SK-N-SH (cell line): Measurements from ENCODE around the gene UHMK1. TPM values are rescaled to one million over a fixed set of nuclear protein-coding genes. Genes with fewer than 3 reads are reported as not detected.
"Not testable (repeated sequence)": the region's sequence is repeated elsewhere in the genome, so short reads cannot be mapped to it uniquely, and the experiment has no call there.

Source experiments
- CTCF ChIA-PET: fragments of 300-600, 350-600 bp; formaldehyde crosslinking; extraction: SDS; loops from one replicate; lab custom pipeline; 2021; lab: Yijun Ruan, JAX
- POLR2A ChIA-PET: fragments of 350-600 bp; sonication (Branson Sonifier 250); formaldehyde crosslinking; extraction: SDS; loops from one replicate; lab custom pipeline; 2020; ENCODE audit warnings: antibody characterized with exemption, inconsistent platforms; lab: Yijun Ruan, JAX
- DNase-seq: peaks from one replicate; pipeline ENCODE4 v3.0.0; 2012
- H2AFZ ChIP-seq: fragments of 200-600 bp; sonication (generic); 2 replicates; pipeline ENCODE4 v1.8.1; 2016; ENCODE audit warnings: antibody characterized with exemption, mild to moderate bottlenecking, low read depth
- H3F3A ChIP-seq: fragments of 200-600 bp; sonication (generic); replicated peaks from 2 replicates; pipeline ENCODE3; 2016; ENCODE audit warnings: antibody characterized with exemption, mild to moderate bottlenecking; ENCODE audit not compliant: insufficient read depth
- H3K27ac ChIP-seq, 2 experiments: fragments of 200-500 bp in 1 of 2; fragments of 200-600 bp in 1 of 2; sonication (Bioruptor generic) in 1 of 2; sonication (generic), shearing (Covaris generic) in 1 of 2; 2 replicates each; pipeline versions ENCODE4 v1.5.1 to v1.6.1; 2014 to 2016; ENCODE audit warnings: low read depth in 2 of 2, inconsistent platforms in 1 of 2, low read length in 1 of 2, mild to moderate bottlenecking in 1 of 2, mixed read lengths in 1 of 2
- H3K27me3 ChIP-seq: fragments of 200-600 bp; sonication (generic), shearing (Covaris generic); 2 replicates; pipeline ENCODE4 v1.6.1; 2016; ENCODE audit warnings: mixed run types; ENCODE audit not compliant: insufficient read depth
- H3K36me3 ChIP-seq, 2 experiments: fragments of 200-500 bp in 1 of 2; fragments of 200-600 bp in 1 of 2; sonication (Bioruptor generic) in 1 of 2; sonication (generic) in 1 of 2; replicated peaks in 1 of 2; 2 replicates each; pipeline versions ENCODE3 to v1.5.1; 2014 to 2016; ENCODE audit warnings: low read length in 1 of 2, mild to moderate bottlenecking in 1 of 2; ENCODE audit not compliant: insufficient read depth in 2 of 2, control insufficient read depth in 1 of 2
- H3K4me1 ChIP-seq, 2 experiments: fragments of 200-500 bp in 1 of 2; fragments of 200-600 bp in 1 of 2; sonication (Bioruptor generic) in 1 of 2; sonication (generic), shearing (Covaris generic) in 1 of 2; 2 replicates each; pipeline versions ENCODE4 v1.5.1 to v1.6.1; 2014 to 2016; ENCODE audit warnings: low read depth in 1 of 2, low read length in 1 of 2, mixed run types in 1 of 2; ENCODE audit not compliant: insufficient read depth in 2 of 2, control insufficient read depth in 1 of 2
- H3K4me2 ChIP-seq: fragments of 200-600 bp; sonication (generic), shearing (Covaris generic); 2 replicates; pipeline ENCODE4 v1.6.1; 2017; ENCODE audit warnings: mixed run types
- H3K4me3 ChIP-seq, 2 experiments: fragments of 200-500 bp in 1 of 2; fragments of 200-600 bp in 1 of 2; sonication (Bioruptor generic) in 1 of 2; sonication (generic), shearing (Covaris generic) in 1 of 2; 2 replicates each; pipeline versions ENCODE4 v1.5.1 to v1.8.1; 2014 to 2016; ENCODE audit warnings: low read depth in 2 of 2, inconsistent platforms in 1 of 2, low read length in 1 of 2, mild to moderate bottlenecking in 1 of 2, mixed read lengths in 1 of 2, moderate library complexity in 1 of 2
- H3K79me2 ChIP-seq: fragments of 200-600 bp; sonication (generic); 2 replicates; pipeline ENCODE4 v1.8.1; 2017; ENCODE audit warnings: mild to moderate bottlenecking; ENCODE audit not compliant: insufficient read depth
- H3K9ac ChIP-seq: fragments of 200-600 bp; sonication (generic); 2 replicates; pipeline ENCODE4 v1.6.1; 2017; ENCODE audit warnings: mixed run types
- H3K9me2 ChIP-seq: fragments of 200-600 bp; sonication (generic); 2 replicates; pipeline ENCODE4 v1.6.1; 2017; ENCODE audit warnings: mixed run types
- H3K9me3 ChIP-seq: fragments of 200-600 bp; sonication (generic); 2 replicates; pipeline ENCODE4 v1.6.1; 2017; ENCODE audit warnings: mixed run types, mild to moderate bottlenecking, moderate library complexity
- H4K20me1 ChIP-seq: fragments of 200-600 bp; sonication (generic); 2 replicates; pipeline ENCODE4 v1.6.1; 2017; ENCODE audit warnings: mild to moderate bottlenecking, mixed run types; ENCODE audit not compliant: insufficient read depth
- CTCF ChIP-seq: fragments of 200-600 bp; sonication (generic); IDR thresholded peaks from 2 replicates; pipeline ENCODE4 v1.6.1; 2017; ENCODE audit warnings: antibody characterized with exemption, mild to moderate bottlenecking, moderate library complexity
- EP300 ChIP-seq, 2 experiments: IDR thresholded peaks; 2 replicates each; pipeline versions ENCODE4 v1.4.0 to v1.6.1; 2012; ENCODE audit warnings: borderline replicate concordance in 1 of 2, low read depth in 1 of 2, low read length in 1 of 2
- FOXJ3 ChIP-seq: sonication (generic); formaldehyde crosslinking; IDR thresholded peaks from 2 replicates; pipeline ENCODE4 v1.5.1; 2020; ENCODE audit warnings: mild to moderate bottlenecking, missing genetic modification reagents
- GABPA ChIP-seq: IDR thresholded peaks from 2 replicates; pipeline ENCODE4 v1.4.0; 2012; ENCODE audit warnings: low read depth, mild to moderate bottlenecking
- JUND ChIP-seq: IDR thresholded peaks from 2 replicates; pipeline ENCODE4 v1.4.0; 2012
- MEF2A ChIP-seq: IDR thresholded peaks from 2 replicates; pipeline ENCODE4 v1.4.0; 2012; ENCODE audit warnings: low read depth, borderline replicate concordance
- MXI1 ChIP-seq: IDR thresholded peaks from 2 replicates; pipeline ENCODE4 v1.6.1; 2012; ENCODE audit warnings: mild to moderate bottlenecking, low read depth, low read length, improper control_type of control experiment
- NFIC ChIP-seq: IDR thresholded peaks from 2 replicates; pipeline ENCODE4 v1.4.0; 2012; ENCODE audit warnings: borderline replicate concordance
- POLR2AphosphoS5 ChIP-seq: IDR thresholded peaks from 2 replicates; pipeline ENCODE4 v1.6.1; 2012; ENCODE audit warnings: low read depth, low read length
- RAD21 ChIP-seq: IDR thresholded peaks from 2 replicates; pipeline ENCODE4 v1.6.1; 2012; ENCODE audit warnings: mild to moderate bottlenecking, low read length
- SIN3A ChIP-seq: IDR thresholded peaks from 2 replicates; pipeline ENCODE4 v1.6.1; 2012; ENCODE audit warnings: low read depth, mild to moderate bottlenecking, low read length, moderate library complexity, borderline replicate concordance
- TCF12 ChIP-seq: IDR thresholded peaks from 2 replicates; pipeline ENCODE4 v1.4.0; 2012
- USF1 ChIP-seq: IDR thresholded peaks from 2 replicates; pipeline ENCODE4 v1.4.0; 2012; ENCODE audit warnings: low read depth, borderline replicate concordance
- YY1 ChIP-seq: IDR thresholded peaks from 2 replicates; pipeline ENCODE4 v1.4.0; 2012; ENCODE audit warnings: low read depth, mild to moderate bottlenecking
- ZBTB33 ChIP-seq: IDR thresholded peaks from 2 replicates; pipeline ENCODE4 v1.4.0; 2012; ENCODE audit warnings: low read depth, borderline replicate concordance
- WGBS: methylation state at CpG from one replicate; pipeline ENCODE4 v1.1.6; 2017; ENCODE audit warnings: low lambda C conversion rate; 5-methylcytosine and 5-hydroxymethylcytosine counted together
- polyA plus RNA-seq, 3 experiments: library from polyadenylated mRNA; depleted of rRNA; stranded (reverse); fragments of >200 nt; gene quantifications; 2 replicates each; pipeline ENCODE4 v1.2.3, GENCODE V29; 2012

Gene UHMK1
- polyA plus RNA-seq, 1 of the 3 experiments (the other 2 are of a cell fraction) = 7.4 TPM

- CTCF ChIA-PET, H3K9me3 ChIP-seq, H3K4me3 ChIP-seq, H3K36me3 ChIP-seq, H3K79me2 ChIP-seq, POLR2A ChIA-PET, H3K9me2 ChIP-seq, DNase-seq, H3K27me3 ChIP-seq, H2AFZ ChIP-seq, H3K4me2 ChIP-seq, H3K4me1 ChIP-seq, H3F3A ChIP-seq, H3K27ac ChIP-seq, H4K20me1 ChIP-seq, H3K9ac ChIP-seq: not testable (repeated sequence)
- WGBS = 44% methylated on average over 2 of the region's 2 CpGs
Measured at GRCh38 chr1:162462425-162462824, 35.2 kb upstream of the UHMK1 start.

- Histone ChIP-seq H3F3A (no peaks in the 10 kb centered on the region), H2AFZ (no peak overlapping the region)
- TF ChIP-seq NFIC (no peak), CTCF (no peak), USF1 (no peak), GABPA (no peak), SIN3A (no peak), FOXJ3 (CRISPR knock-in tag) (no peak)
- TF ChIP-seq, all 33 proteins: peak for 0
- POLR2A ChIA-PET = no interaction called here
- H3K9me2 ChIP-seq = no peaks in the 10 kb centered on the region
- no peak overlapping the region for H3K27ac ChIP-seq
- H3K4me3 ChIP-seq = no peak overlapping the region
- 0% methylated on average over 1 of the region's 1 CpG for WGBS
- H3K4me2 ChIP-seq = no peak overlapping the region
- H3K9me3 ChIP-seq = no peaks in the 10 kb centered on the region
- CTCF ChIA-PET = no interaction called here
- H3K9ac ChIP-seq = no peak overlapping the region
- no peak for DNase-seq
- no peaks in the 10 kb centered on the region for H4K20me1 ChIP-seq
- no peaks in the 10 kb centered on the region; the same call in 1 of the 2 replicates for H3K27me3 ChIP-seq
- H3K36me3 ChIP-seq = no peaks in the 10 kb centered on the region
- no peaks in the 10 kb centered on the region for H3K4me1 ChIP-seq
- no peaks in the 10 kb centered on the region for H3K79me2 ChIP-seq
Measured at GRCh38 chr1:162463021-162463420, 34.6 kb upstream of the UHMK1 start.

- Histone ChIP-seq H3K4me3 (no peak overlapping the region), H3K4me2 (no peak overlapping the region), H3K9me3 (no peaks in the 10 kb centered on the region), H3K79me2 (no peaks in the 10 kb centered on the region), H4K20me1 (no peaks in the 10 kb centered on the region), H3K4me1 (no peaks in the 10 kb centered on the region), H3K9ac (no peak overlapping the region), H3K27me3 (no peaks in the 10 kb centered on the region; the same call in 1 of the 2 replicates), H3K27ac (no peak overlapping the region), H3K36me3 (no peaks in the 10 kb centered on the region), H2AFZ (no peak overlapping the region), H3F3A (no peaks in the 10 kb centered on the region), H3K9me2 (no peaks in the 10 kb centered on the region)
- 48% methylated on average over 3 of the region's 3 CpGs for WGBS
- ChIA-PET CTCF (no interaction called here), POLR2A (no interaction called here)
- no peak for DNase-seq
- TF ChIP-seq CTCF = no peak
- no peak for TF ChIP-seq EP300 (IDR thresholded peaks at IDR 0.05; ENCODE audit: borderline replicate concordance in 1 of 2, low read depth in 1 of 2, low read length in 1 of 2)
- TF ChIP-seq RAD21 = no peak
- TF ChIP-seq USF1 = no peak
- no peak for TF ChIP-seq POLR2AphosphoS5
- TF ChIP-seq JUND = no peak
- TF ChIP-seq NFIC = no peak
- no peak for TF ChIP-seq MEF2A
- no peak for TF ChIP-seq YY1
- no peak for TF ChIP-seq ZBTB33
- TF ChIP-seq TCF12 = no peak
- no peak for TF ChIP-seq MXI1
Measured at GRCh38 chr1:162466797-162467196, 30.8 kb upstream of the UHMK1 start.
